Measurements from ENCODE around the gene BZW1.

DNA sequence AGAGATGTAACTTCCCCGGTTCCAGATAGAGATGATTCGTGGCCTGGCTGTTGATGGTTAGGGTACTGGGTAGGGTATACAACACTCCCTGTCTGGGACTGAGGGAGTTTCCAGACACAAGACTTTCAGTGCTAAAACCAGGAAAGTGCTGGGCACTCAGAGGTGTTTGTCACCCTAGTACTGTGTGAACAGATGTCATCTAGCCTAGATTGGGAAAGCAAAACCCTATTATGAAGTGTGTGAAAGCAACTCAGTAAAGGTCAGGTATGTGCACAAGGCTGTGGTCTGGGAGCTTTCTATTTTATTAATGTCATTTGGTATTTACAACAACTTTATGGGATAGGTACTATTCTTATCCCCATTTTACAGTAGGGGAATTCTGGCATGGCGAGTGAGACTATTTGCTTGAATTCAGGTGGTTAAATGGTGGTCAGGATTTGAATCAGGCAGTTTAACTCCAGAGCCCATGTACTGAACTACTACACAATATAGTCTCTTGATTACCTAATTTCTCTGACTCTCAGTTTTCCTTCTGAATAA lies 2.6 kb downstream of the BZW1 start:
- no peak for TF ChIP-seq EZH2phosphoT487 (IDR thresholded peaks at IDR 0.05; ENCODE audit: borderline replicate concordance)
- TF ChIP-seq, protein P1, sequence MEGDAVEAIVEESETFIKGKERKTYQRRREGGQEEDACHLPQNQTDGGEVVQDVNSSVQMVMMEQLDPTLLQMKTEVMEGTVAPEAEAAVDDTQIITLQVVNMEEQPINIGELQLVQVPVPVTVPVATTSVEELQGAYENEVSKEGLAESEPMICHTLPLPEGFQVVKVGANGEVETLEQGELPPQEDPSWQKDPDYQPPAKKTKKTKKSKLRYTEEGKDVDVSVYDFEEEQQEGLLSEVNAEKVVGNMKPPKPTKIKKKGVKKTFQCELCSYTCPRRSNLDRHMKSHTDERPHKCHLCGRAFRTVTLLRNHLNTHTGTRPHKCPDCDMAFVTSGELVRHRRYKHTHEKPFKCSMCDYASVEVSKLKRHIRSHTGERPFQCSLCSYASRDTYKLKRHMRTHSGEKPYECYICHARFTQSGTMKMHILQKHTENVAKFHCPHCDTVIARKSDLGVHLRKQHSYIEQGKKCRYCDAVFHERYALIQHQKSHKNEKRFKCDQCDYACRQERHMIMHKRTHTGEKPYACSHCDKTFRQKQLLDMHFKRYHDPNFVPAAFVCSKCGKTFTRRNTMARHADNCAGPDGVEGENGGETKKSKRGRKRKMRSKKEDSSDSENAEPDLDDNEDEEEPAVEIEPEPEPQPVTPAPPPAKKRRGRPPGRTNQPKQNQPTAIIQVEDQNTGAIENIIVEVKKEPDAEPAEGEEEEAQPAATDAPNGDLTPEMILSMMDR (IDR thresholded peaks at IDR 0.05 in 2 of 3, conservative IDR thresholded peaks at IDR 0.05 in 1 of 3; ENCODE audit: borderline replicate concordance in 1 of 3, insufficient read depth in 1 of 3, low read depth in 2 of 3, low read length in 2 of 3), result no peak
- no peak for TF ChIP-seq ELF1 (IDR thresholded peaks at IDR 0.05; ENCODE audit: borderline replicate concordance, low read depth)
- no peak for TF ChIP-seq EZH2 (IDR thresholded peaks at IDR 0.05)
- TF ChIP-seq POLR2A (IDR thresholded peaks at IDR 0.05; ENCODE audit: borderline replicate concordance, extremely low read depth, insufficient read depth, insufficient read length), result no peak
